ENCODE results near the gene KREMEN1.
"Not testable (repeated sequence)": the region's sequence is repeated elsewhere in the genome, so short reads cannot be mapped to it uniquely, and the experiment has no call there.

Gene KREMEN1

GRCh38 chr22:29109822-29110221 is 37.0 kb downstream of the KREMEN1 start:
- DNase-seq: no peak

- no peak for DNase-seq
These were observed 38.1 kb downstream of the KREMEN1 start for GRCh38 chr22:29110946-29111345.

- DNase-seq: no peak
These were observed 39.3 kb downstream of the KREMEN1 start for GRCh38 chr22:29112121-29112520.

GRCh38 chr22:29112681-29113080 is 39.8 kb downstream of the KREMEN1 start:
- DNase-seq: no peak

GRCh38 chr22:29113319-29113718 is 40.5 kb downstream of the KREMEN1 start:
- no peak for DNase-seq

- DNase-seq: no peak
These were observed 41.6 kb downstream of the KREMEN1 start for GRCh38 chr22:29114392-29114791.

GRCh38 chr22:29115682-29116288 is 43.0 kb downstream of the KREMEN1 start:
- DNase-seq: no peak

- DNase-seq: no peak
These were observed 43.7 kb downstream of the KREMEN1 start for GRCh38 chr22:29116397-29117123.

GRCh38 chr22:29117799-29118477 is 45.1 kb downstream of the KREMEN1 start:
- DNase-seq: no peak

GRCh38 chr22:29120098-29120912 is 47.5 kb downstream of the KREMEN1 start:
- DNase-seq: not testable (repeated sequence)

- DNase-seq: no peak
These were observed 48.3 kb downstream of the KREMEN1 start for GRCh38 chr22:29121124-29121523.

- DNase-seq: no peak
These were observed 49.2 kb downstream of the KREMEN1 start for GRCh38 chr22:29122041-29122440.

GRCh38 chr22:29124777-29125442 is 52.1 kb downstream of the KREMEN1 start:
- DNase-seq: no peak

GRCh38 chr22:29125443-29125778 is 52.6 kb downstream of the KREMEN1 start:
- DNase-seq: no peak

GRCh38 chr22:29125844-29126243 is 53.0 kb downstream of the KREMEN1 start:
- DNase-seq: no peak

- no peak for DNase-seq
These were observed 54.0 kb downstream of the KREMEN1 start for GRCh38 chr22:29126670-29127395.

GRCh38 chr22:29128891-29129807 is 56.3 kb downstream of the KREMEN1 start:
- no peak for DNase-seq

- no peak for DNase-seq
These were observed 56.9 kb downstream of the KREMEN1 start for GRCh38 chr22:29129808-29130140.

- DNase-seq: no peak
These were observed 57.6 kb downstream of the KREMEN1 start for GRCh38 chr22:29130476-29130875.

GRCh38 chr22:29133603-29134133 is 60.8 kb downstream of the KREMEN1 start:
- no peak for DNase-seq

- DNase-seq: no peak
These were observed 61.6 kb downstream of the KREMEN1 start for GRCh38 chr22:29134448-29134847.

Data from CD4-positive, alpha-beta T cell treated with Interleukin-12 subunit alpha and Interleukin-12 subunit beta, for 1 hour (primary cell).